KG1 (cell line): Measurements from ENCODE around the gene INTS6.

ENCODE experiments used
- DNase-seq: peaks from one replicate; lab custom pipeline; 2025; lab: John Stamatoyannopoulos, UW

Gene INTS6

GRCh38 chr13:51318876-51319275 lies 134.0 kb downstream of the INTS6 start:
- no peak for DNase-seq

- DNase-seq, result no peak
These were observed 134.8 kb downstream of the INTS6 start for GRCh38 chr13:51318015-51318414.

GRCh38 chr13:51317262-51317661 lies 135.6 kb downstream of the INTS6 start:
- no peak for DNase-seq

- DNase-seq, result no peak
These were observed 139.2 kb downstream of the INTS6 start for GRCh38 chr13:51313619-51314018.

DNA sequence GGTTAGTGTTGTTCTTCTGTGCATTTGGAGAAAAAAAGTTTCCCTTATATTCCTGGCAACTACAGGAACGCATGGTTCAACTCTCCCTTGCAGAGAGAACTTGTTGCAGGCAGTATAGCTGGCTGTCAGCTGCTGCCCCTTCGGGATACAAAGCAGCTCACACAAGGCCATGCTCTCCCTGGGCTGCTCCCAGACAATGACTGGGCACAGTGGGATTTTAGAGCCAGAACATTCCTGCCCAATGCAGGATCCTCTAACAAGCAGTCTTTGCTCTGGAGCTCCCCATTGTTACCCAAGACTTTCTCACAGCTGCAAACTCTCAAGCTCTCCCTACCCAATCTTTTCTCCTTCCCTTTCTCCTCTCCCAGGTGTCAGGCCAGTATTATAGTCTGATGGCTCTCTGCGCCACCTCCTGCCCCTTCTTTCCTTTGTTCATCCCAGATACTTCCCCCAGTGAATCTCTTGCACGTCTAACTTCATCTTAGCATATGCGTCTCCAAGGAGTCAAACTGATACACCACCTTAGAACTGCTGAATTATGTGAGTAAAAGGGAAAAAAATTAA lies 140.8 kb downstream of the INTS6 start:
- DNase-seq, result no peak
